ENCODE measurements around the gene DAB2. TPM values are rescaled to one million over a fixed set of nuclear protein-coding genes. Genes with fewer than 3 reads are reported as not detected.

Gene DAB2
- total RNA-seq, 1 donor from 2014 or later = 195 TPM

- Mint-ChIP-seq H3K36me3 (ENCODE audit: unreplicated experiment) (peaks cover 58% of the 10 kb centered on the region), H3K27me3 (ENCODE audit: unreplicated experiment) (no peaks in the 10 kb centered on the region), H3K27ac (ENCODE audit: unreplicated experiment) (no peak overlapping the region), H3K4me3 (ENCODE audit: unreplicated experiment) (no peak overlapping the region), H3K4me1 (ENCODE audit: unreplicated experiment) (peaks cover 12% of the 10 kb centered on the region), H3K9me3 (ENCODE audit: unreplicated experiment) (no peaks in the 10 kb centered on the region)
- no peak for DNase-seq (ENCODE audit: extremely low spot score, unreplicated experiment)
- TF ChIP-seq CTCF (IDR thresholded peaks at IDR 0.05) = no peak
These were observed 33.8 kb downstream of the DAB2 start for GRCh38 chr5:39390945-39391344.

GRCh38 chr5:39387293-39387692, 37.5 kb downstream of the DAB2 start:
- peaks cover 68% of the 10 kb centered on the region for H3K36me3 Mint-ChIP-seq (ENCODE audit: unreplicated experiment)
- no peaks in the 10 kb centered on the region for H3K27me3 Mint-ChIP-seq (ENCODE audit: unreplicated experiment)
- no peak for TF ChIP-seq CTCF (IDR thresholded peaks at IDR 0.05)

GRCh38 chr5:39384271-39384670, 40.5 kb downstream of the DAB2 start:
- no peaks in the 10 kb centered on the region for H3K9me3 Mint-ChIP-seq (ENCODE audit: unreplicated experiment)
- H3K4me3 Mint-ChIP-seq (ENCODE audit: unreplicated experiment) = no peak overlapping the region
- no peaks in the 10 kb centered on the region for H3K4me1 Mint-ChIP-seq (ENCODE audit: unreplicated experiment)
- H3K27me3 Mint-ChIP-seq (ENCODE audit: unreplicated experiment) = no peaks in the 10 kb centered on the region
- H3K36me3 Mint-ChIP-seq (ENCODE audit: unreplicated experiment) = peaks cover 70% of the 10 kb centered on the region
- no peak for TF ChIP-seq CTCF (IDR thresholded peaks at IDR 0.05)
- H3K27ac Mint-ChIP-seq (ENCODE audit: unreplicated experiment) = no peak overlapping the region
- DNase-seq (ENCODE audit: extremely low spot score, unreplicated experiment) = no peak

More at GRCh38 chr5:39387293-39387692, 37.5 kb downstream of the DAB2 start:
- Mint-ChIP-seq H3K4me3 (ENCODE audit: unreplicated experiment) (no peak overlapping the region), H3K27ac (ENCODE audit: unreplicated experiment) (no peak overlapping the region), H3K9me3 (ENCODE audit: unreplicated experiment) (no peaks in the 10 kb centered on the region), H3K4me1 (ENCODE audit: unreplicated experiment) (no peaks in the 10 kb centered on the region)
- DNase-seq (ENCODE audit: extremely low spot score, unreplicated experiment) = no peak

- peaks cover 81% of the 10 kb centered on the region for H3K36me3 Mint-ChIP-seq (ENCODE audit: unreplicated experiment)
- H3K27me3 Mint-ChIP-seq (ENCODE audit: unreplicated experiment) = no peaks in the 10 kb centered on the region
- H3K4me3 Mint-ChIP-seq (ENCODE audit: unreplicated experiment) = no peak overlapping the region
- DNase-seq (ENCODE audit: extremely low spot score, unreplicated experiment) = no peak
- no peak for TF ChIP-seq CTCF (IDR thresholded peaks at IDR 0.05)
- H3K4me1 Mint-ChIP-seq (ENCODE audit: unreplicated experiment) = no peaks in the 10 kb centered on the region
- no peaks in the 10 kb centered on the region for H3K9me3 Mint-ChIP-seq (ENCODE audit: unreplicated experiment)
- no peak overlapping the region for H3K27ac Mint-ChIP-seq (ENCODE audit: unreplicated experiment)
These were observed 43.4 kb downstream of the DAB2 start for GRCh38 chr5:39381376-39381775.

- Mint-ChIP-seq H3K9me3 (ENCODE audit: unreplicated experiment) (no peaks in the 10 kb centered on the region), H3K36me3 (ENCODE audit: unreplicated experiment) (peaks cover 78% of the 10 kb centered on the region), H3K4me1 (ENCODE audit: unreplicated experiment) (no peaks in the 10 kb centered on the region), H3K4me3 (ENCODE audit: unreplicated experiment) (no peak overlapping the region), H3K27me3 (ENCODE audit: unreplicated experiment) (no peaks in the 10 kb centered on the region), H3K27ac (ENCODE audit: unreplicated experiment) (peak overlapping the region; percentile 32)
- no peak for TF ChIP-seq CTCF (IDR thresholded peaks at IDR 0.05)
- DNase-seq (ENCODE audit: extremely low spot score, unreplicated experiment) = no peak
These were observed 45.1 kb downstream of the DAB2 start for GRCh38 chr5:39379693-39380092.
